ELR (cell line): ENCODE data around the gene QSOX1.

ENCODE experiments used
- DNase-seq: peaks from one replicate; pipeline ENCODE4 v3.0.0-alpha.2; 2015; ENCODE audit warnings: low read depth

Gene QSOX1

GRCh38 chr1:180215856-180216625, 61.4 kb downstream of the QSOX1 start:
- no peak for DNase-seq

GRCh38 chr1:180217006-180217405, 62.3 kb downstream of the QSOX1 start:
- no peak for DNase-seq

- no peak for DNase-seq
Measured at GRCh38 chr1:180218806-180219765, 64.4 kb downstream of the QSOX1 start.

GRCh38 chr1:180219776-180220175, 65.1 kb downstream of the QSOX1 start:
- no peak for DNase-seq

GRCh38 chr1:180221462-180221861, 66.8 kb downstream of the QSOX1 start:
- DNase-seq, result no peak

GRCh38 chr1:180224902-180225301, 70.2 kb downstream of the QSOX1 start:
- no peak for DNase-seq

- DNase-seq, result no peak
Measured at GRCh38 chr1:180225403-180225802, 70.7 kb downstream of the QSOX1 start.

GRCh38 chr1:180227861-180228647, 73.4 kb downstream of the QSOX1 start:
- no peak for DNase-seq

GRCh38 chr1:180228648-180229482, 74.2 kb downstream of the QSOX1 start:
- DNase-seq, result no peak

- peak; percentile 64 for DNase-seq
Measured at GRCh38 chr1:180229483-180230415, 75.1 kb downstream of the QSOX1 start, which contains the start of gene LHX4. TSS of gene LHX4 (plus strand) at chr1:180230264. CDS start at chr1:180230530, 266 bp downstream.

- DNase-seq, result no peak
Measured at GRCh38 chr1:180230416-180230790, 75.7 kb downstream of the QSOX1 start.

GRCh38 chr1:180230791-180231505, 76.3 kb downstream of the QSOX1 start:
- peak; percentile 73 for DNase-seq

- peak; percentile 71 for DNase-seq
Measured at GRCh38 chr1:180231506-180231921, 76.8 kb downstream of the QSOX1 start.

GRCh38 chr1:180231936-180232335, 77.3 kb downstream of the QSOX1 start:
- DNase-seq, result no peak

- no peak for DNase-seq
Measured at GRCh38 chr1:180232521-180233043, 77.9 kb downstream of the QSOX1 start.

- no peak for DNase-seq
Measured at GRCh38 chr1:180233191-180234011, 78.7 kb downstream of the QSOX1 start.

- DNase-seq, result no peak
Measured at GRCh38 chr1:180234369-180235076, 79.9 kb downstream of the QSOX1 start.
